ENCODE data around the gene APOF.
"Not testable (repeated sequence)": the region's sequence is repeated elsewhere in the genome, so short reads cannot be mapped to it uniquely, and the experiment has no call there.

APOF gene

GRCh38 chr12:56347255-56347654, 15.4 kb downstream of the APOF start:
- peaks cover 78% of the 10 kb centered on the region for H3K36me3 ChIP-seq (ENCODE audit: control insufficient read depth, insufficient read depth, low read length)

GRCh38 chr12:56346675-56347074, 16.0 kb downstream of the APOF start:
- no peak for DNase-seq
- Histone ChIP-seq H3K36me3 (ENCODE audit: control insufficient read depth, insufficient read depth, low read length) (peaks cover 78% of the 10 kb centered on the region), H3K4me1 (ENCODE audit: control insufficient read depth, insufficient read depth, low read length, poor library complexity, severe bottlenecking) (no peaks in the 10 kb centered on the region), H3K9me3 (ENCODE audit: control insufficient read depth, low read length) (no peaks in the 10 kb centered on the region), H3K4me3 (ENCODE audit: insufficient read depth, low read depth, low read length, poor library complexity, severe bottlenecking) (no peak overlapping the region), H3K27ac (ENCODE audit: insufficient read depth, low read length, poor library complexity, severe bottlenecking) (no peak overlapping the region), H3K27me3 (replicated peaks; ENCODE audit: control insufficient read depth, insufficient read depth, low read length, poor library complexity, severe bottlenecking) (no peaks in the 10 kb centered on the region)

More at GRCh38 chr12:56347255-56347654, 15.4 kb downstream of the APOF start:
- not testable (repeated sequence) for H3K9me3 ChIP-seq (ENCODE audit: control insufficient read depth, low read length); DNase-seq; H3K4me3 ChIP-seq (ENCODE audit: insufficient read depth, low read depth, low read length, poor library complexity, severe bottlenecking); H3K4me1 ChIP-seq (ENCODE audit: control insufficient read depth, insufficient read depth, low read length, poor library complexity, severe bottlenecking); H3K27ac ChIP-seq (ENCODE audit: insufficient read depth, low read length, poor library complexity, severe bottlenecking); H3K27me3 ChIP-seq (replicated peaks; ENCODE audit: control insufficient read depth, insufficient read depth, low read length, poor library complexity, severe bottlenecking)

GRCh38 chr12:56342290-56342689, 20.4 kb downstream of the APOF start:
- DNase-seq; H3K4me3 ChIP-seq (ENCODE audit: insufficient read depth, low read depth, low read length, poor library complexity, severe bottlenecking); H3K9me3 ChIP-seq (ENCODE audit: control insufficient read depth, low read length); H3K27me3 ChIP-seq (replicated peaks; ENCODE audit: control insufficient read depth, insufficient read depth, low read length, poor library complexity, severe bottlenecking): not testable (repeated sequence)
- peak overlapping the region; percentile 32 for H3K27ac ChIP-seq (ENCODE audit: insufficient read depth, low read length, poor library complexity, severe bottlenecking)
- peaks cover 37% of the 10 kb centered on the region for H3K36me3 ChIP-seq (ENCODE audit: control insufficient read depth, insufficient read depth, low read length)
- peaks cover 32% of the 10 kb centered on the region for H3K4me1 ChIP-seq (ENCODE audit: control insufficient read depth, insufficient read depth, low read length, poor library complexity, severe bottlenecking)

- Histone ChIP-seq H3K4me3 (ENCODE audit: insufficient read depth, low read depth, low read length, poor library complexity, severe bottlenecking) (no peak overlapping the region), H3K27me3 (replicated peaks; ENCODE audit: control insufficient read depth, insufficient read depth, low read length, poor library complexity, severe bottlenecking) (no peaks in the 10 kb centered on the region), H3K4me1 (ENCODE audit: control insufficient read depth, insufficient read depth, low read length, poor library complexity, severe bottlenecking) (peaks cover 32% of the 10 kb centered on the region), H3K27ac (ENCODE audit: insufficient read depth, low read length, poor library complexity, severe bottlenecking) (peak overlapping the region; percentile 46), H3K36me3 (ENCODE audit: control insufficient read depth, insufficient read depth, low read length) (peaks cover 30% of the 10 kb centered on the region), H3K9me3 (ENCODE audit: control insufficient read depth, low read length) (no peaks in the 10 kb centered on the region)
- DNase-seq: no peak
Measured at GRCh38 chr12:56341616-56342015, 21.0 kb downstream of the APOF start.

- peak overlapping the region; percentile 59 for H3K4me3 ChIP-seq (ENCODE audit: insufficient read depth, low read depth, low read length, poor library complexity, severe bottlenecking)
- peak overlapping the region; percentile 94 for H3K27ac ChIP-seq (ENCODE audit: insufficient read depth, low read length, poor library complexity, severe bottlenecking)
- DNase-seq: no peak
- peaks cover 20% of the 10 kb centered on the region for H3K36me3 ChIP-seq (ENCODE audit: control insufficient read depth, insufficient read depth, low read length)
- peaks cover 39% of the 10 kb centered on the region for H3K4me1 ChIP-seq (ENCODE audit: control insufficient read depth, insufficient read depth, low read length, poor library complexity, severe bottlenecking)
- no peaks in the 10 kb centered on the region for H3K27me3 ChIP-seq (replicated peaks; ENCODE audit: control insufficient read depth, insufficient read depth, low read length, poor library complexity, severe bottlenecking)
- no peaks in the 10 kb centered on the region for H3K9me3 ChIP-seq (ENCODE audit: control insufficient read depth, low read length)
Measured at GRCh38 chr12:56339158-56339422, 23.6 kb downstream of the APOF start.

GRCh38 chr12:56338308-56339157, 24.1 kb downstream of the APOF start, which contains the start of gene IL23A:
Gene IL23A (plus strand): TSS chr12:56338884. CDS start chr12:56339045, 161 bp downstream.
- Histone ChIP-seq H3K27me3 (replicated peaks; ENCODE audit: control insufficient read depth, insufficient read depth, low read length, poor library complexity, severe bottlenecking) (no peaks in the 10 kb centered on the region), H3K9me3 (ENCODE audit: control insufficient read depth, low read length) (no peaks in the 10 kb centered on the region), H3K4me3 (ENCODE audit: insufficient read depth, low read depth, low read length, poor library complexity, severe bottlenecking) (peak within 1 kb of the TSS; percentile 59), H3K36me3 (ENCODE audit: control insufficient read depth, insufficient read depth, low read length) (peaks cover 14% of the 10 kb centered on the region), H3K4me1 (ENCODE audit: control insufficient read depth, insufficient read depth, low read length, poor library complexity, severe bottlenecking) (peaks cover 39% of the 10 kb centered on the region), H3K27ac (ENCODE audit: insufficient read depth, low read length, poor library complexity, severe bottlenecking) (peak within 1 kb of the TSS; percentile 94)
- DNase-seq: peak; percentile 82 to 91 (median 87)

GRCh38 chr12:56337753-56338251, 24.9 kb downstream of the APOF start:
- no peak for DNase-seq
- no peaks in the 10 kb centered on the region for H3K27me3 ChIP-seq (replicated peaks; ENCODE audit: control insufficient read depth, insufficient read depth, low read length, poor library complexity, severe bottlenecking)
- H3K36me3 ChIP-seq (ENCODE audit: control insufficient read depth, insufficient read depth, low read length): peaks cover 7% of the 10 kb centered on the region
- no peaks in the 10 kb centered on the region for H3K9me3 ChIP-seq (ENCODE audit: control insufficient read depth, low read length)
- H3K27ac ChIP-seq (ENCODE audit: insufficient read depth, low read length, poor library complexity, severe bottlenecking): peak overlapping the region; percentile 94
- peaks cover 47% of the 10 kb centered on the region for H3K4me1 ChIP-seq (ENCODE audit: control insufficient read depth, insufficient read depth, low read length, poor library complexity, severe bottlenecking)
- H3K4me3 ChIP-seq (ENCODE audit: insufficient read depth, low read depth, low read length, poor library complexity, severe bottlenecking): no peak overlapping the region

GRCh38 chr12:56336361-56337167, 26.1 kb downstream of the APOF start:
- no peaks in the 10 kb centered on the region for H3K36me3 ChIP-seq (ENCODE audit: control insufficient read depth, insufficient read depth, low read length)
- no peaks in the 10 kb centered on the region for H3K27me3 ChIP-seq (replicated peaks; ENCODE audit: control insufficient read depth, insufficient read depth, low read length, poor library complexity, severe bottlenecking)
- H3K27ac ChIP-seq (ENCODE audit: insufficient read depth, low read length, poor library complexity, severe bottlenecking): no peak overlapping the region
- H3K4me3 ChIP-seq (ENCODE audit: insufficient read depth, low read depth, low read length, poor library complexity, severe bottlenecking): no peak overlapping the region
- no peaks in the 10 kb centered on the region for H3K9me3 ChIP-seq (ENCODE audit: control insufficient read depth, low read length)
- DNase-seq: no peak
- H3K4me1 ChIP-seq (ENCODE audit: control insufficient read depth, insufficient read depth, low read length, poor library complexity, severe bottlenecking): peaks cover 51% of the 10 kb centered on the region

- peaks cover 44% of the 10 kb centered on the region for H3K4me1 ChIP-seq (ENCODE audit: control insufficient read depth, insufficient read depth, low read length, poor library complexity, severe bottlenecking)
- not testable (repeated sequence) for H3K9me3 ChIP-seq (ENCODE audit: control insufficient read depth, low read length); H3K27me3 ChIP-seq (replicated peaks; ENCODE audit: control insufficient read depth, insufficient read depth, low read length, poor library complexity, severe bottlenecking); H3K4me3 ChIP-seq (ENCODE audit: insufficient read depth, low read depth, low read length, poor library complexity, severe bottlenecking); DNase-seq; H3K36me3 ChIP-seq (ENCODE audit: control insufficient read depth, insufficient read depth, low read length); H3K27ac ChIP-seq (ENCODE audit: insufficient read depth, low read length, poor library complexity, severe bottlenecking)
Measured at GRCh38 chr12:56335527-56335926, 27.1 kb downstream of the APOF start.

- DNase-seq: no peak
Measured at GRCh38 chr12:56334490-56334793, 28.2 kb downstream of the APOF start.

More at GRCh38 chr12:56334490-56334793, 28.2 kb downstream of the APOF start:
- Histone ChIP-seq H3K4me1 (ENCODE audit: control insufficient read depth, insufficient read depth, low read length, poor library complexity, severe bottlenecking) (peaks cover 33% of the 10 kb centered on the region), H3K27ac (ENCODE audit: insufficient read depth, low read length, poor library complexity, severe bottlenecking) (peak overlapping the region; percentile 96), H3K36me3 (ENCODE audit: control insufficient read depth, insufficient read depth, low read length) (no peaks in the 10 kb centered on the region), H3K27me3 (replicated peaks; ENCODE audit: control insufficient read depth, insufficient read depth, low read length, poor library complexity, severe bottlenecking) (no peaks in the 10 kb centered on the region), H3K4me3 (ENCODE audit: insufficient read depth, low read depth, low read length, poor library complexity, severe bottlenecking) (peak overlapping the region; percentile 54), H3K9me3 (ENCODE audit: control insufficient read depth, low read length) (no peaks in the 10 kb centered on the region)

All from effector memory CD4-positive, alpha-beta T cell (primary cell).